GM19043 (cell line): ENCODE data around the gene TMEM150C.

Experiments used
- ATAC-seq: cut with Tn5 transposase; IDR thresholded peaks from one replicate; pipeline ENCODE4 v1.9.1; 2021; ENCODE audit warnings: low read depth; ENCODE audit not compliant: unreplicated experiment

The TMEM150C gene

DNA sequence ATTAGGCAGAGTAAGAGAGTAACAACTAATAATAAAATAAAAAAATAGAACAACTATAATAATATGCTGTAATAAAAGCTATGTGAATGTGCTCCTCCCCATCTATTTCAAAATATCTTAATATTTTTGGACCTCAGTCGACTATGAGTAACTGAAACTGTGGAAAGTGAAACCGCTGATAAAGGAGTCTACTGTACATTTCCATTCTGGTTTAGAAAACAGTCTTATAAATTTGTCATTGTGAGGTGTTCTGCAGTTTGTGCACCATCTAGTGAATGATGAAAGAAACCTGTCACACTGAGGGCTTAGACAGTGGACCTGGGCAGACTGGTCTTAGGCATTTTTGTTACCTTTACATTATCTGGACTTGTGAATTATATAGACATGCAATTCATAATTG lies 42.0 kb downstream of the TMEM150C start:
- no peak for ATAC-seq

DNA sequence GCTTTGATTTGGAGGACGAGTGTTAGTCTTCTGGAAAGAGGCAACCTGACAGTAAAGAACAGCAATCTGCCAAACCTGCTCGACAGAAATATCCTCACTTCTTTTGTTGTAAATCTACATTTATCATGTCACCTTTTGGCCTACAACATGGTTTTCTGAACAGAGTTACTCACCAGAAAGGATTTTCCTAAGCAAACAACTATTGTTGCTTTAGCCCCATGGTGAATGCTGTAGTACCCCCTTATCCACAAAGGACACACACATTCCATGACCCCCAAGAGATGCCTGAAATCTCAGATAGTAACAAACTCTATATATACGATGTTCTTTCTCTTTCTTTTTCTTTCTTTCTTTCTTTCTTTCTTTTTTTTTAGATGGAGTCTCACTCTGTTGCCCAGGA lies 42.7 kb downstream of the TMEM150C start:
- no peak for ATAC-seq

DNA sequence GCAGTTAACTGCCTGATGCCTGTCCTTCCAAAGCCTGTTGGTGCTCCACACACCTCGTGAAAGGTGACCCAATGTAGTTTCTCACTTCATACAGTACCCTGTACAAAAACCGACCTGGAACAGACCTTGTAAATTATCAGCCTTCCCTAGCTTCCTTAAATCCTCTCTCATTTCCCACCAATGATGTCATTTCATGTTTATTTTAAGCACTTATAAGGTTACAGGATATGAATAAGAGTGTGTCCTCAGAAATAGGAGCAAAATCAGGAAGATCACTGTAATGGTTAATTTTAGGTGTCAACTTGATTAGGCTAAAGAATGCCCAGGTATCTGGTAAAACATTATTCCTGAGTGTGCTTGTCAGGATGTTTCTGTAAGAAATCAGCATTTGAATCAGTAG lies 44.7 kb downstream of the TMEM150C start:
- no peak for ATAC-seq

GRCh38 chr4:82515705-82516104 lies 46.1 kb downstream of the TMEM150C start:
- no peak for ATAC-seq

DNA sequence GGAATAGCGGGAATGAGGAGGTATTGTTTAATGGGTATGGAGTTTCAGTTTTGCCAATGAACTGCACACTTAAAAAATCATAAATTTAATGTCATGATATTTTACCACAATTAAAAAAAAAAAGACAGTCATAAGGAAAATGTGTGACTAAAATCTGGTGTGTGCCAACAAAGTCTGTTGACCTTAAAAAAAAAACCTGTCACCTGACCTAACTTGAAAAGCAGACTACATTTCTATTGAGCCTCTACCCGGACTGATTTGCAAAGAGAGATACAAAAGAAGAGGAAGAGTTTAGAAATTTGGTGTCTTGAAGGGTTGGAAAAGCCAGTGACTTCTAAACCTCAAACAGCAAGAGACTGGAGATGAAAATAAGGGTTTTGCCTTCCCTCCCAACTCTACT lies 48.4 kb downstream of the TMEM150C start:
- no peak for ATAC-seq

GRCh38 chr4:82510216-82510615 lies 51.6 kb downstream of the TMEM150C start:
- ATAC-seq, result no peak

DNA sequence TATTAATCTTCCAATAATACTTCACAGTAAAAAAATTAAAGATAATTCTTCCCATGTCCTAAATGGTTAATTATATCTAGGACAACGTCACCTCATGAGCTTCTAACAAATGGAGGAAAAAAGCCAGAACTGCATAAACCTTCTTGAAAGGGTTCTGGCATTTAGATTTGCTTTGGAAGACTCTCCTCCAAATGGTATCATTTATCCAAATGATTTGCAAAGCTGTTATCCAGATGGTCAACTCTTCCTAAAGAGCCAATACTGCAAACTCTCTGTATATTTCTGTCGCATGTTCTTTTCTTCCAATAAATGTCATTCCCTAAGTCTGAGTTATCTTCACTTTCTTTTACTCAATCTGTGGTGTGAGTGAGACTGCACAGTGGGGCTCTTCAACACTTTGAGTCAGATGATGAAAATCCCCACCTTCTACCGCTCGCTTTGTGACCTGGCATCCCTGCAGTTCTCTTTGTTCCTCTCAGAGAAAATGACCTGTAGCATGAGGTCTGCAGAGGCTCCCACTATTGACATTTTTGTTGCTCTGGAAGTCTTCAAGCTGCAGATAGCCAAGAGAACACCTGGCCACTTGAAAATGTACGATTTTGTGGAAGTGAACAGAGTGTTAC lies 52.9 kb downstream of the TMEM150C start:
- ATAC-seq, result no peak

GRCh38 chr4:82508011-82508410 lies 53.8 kb downstream of the TMEM150C start:
- ATAC-seq, result no peak

DNA sequence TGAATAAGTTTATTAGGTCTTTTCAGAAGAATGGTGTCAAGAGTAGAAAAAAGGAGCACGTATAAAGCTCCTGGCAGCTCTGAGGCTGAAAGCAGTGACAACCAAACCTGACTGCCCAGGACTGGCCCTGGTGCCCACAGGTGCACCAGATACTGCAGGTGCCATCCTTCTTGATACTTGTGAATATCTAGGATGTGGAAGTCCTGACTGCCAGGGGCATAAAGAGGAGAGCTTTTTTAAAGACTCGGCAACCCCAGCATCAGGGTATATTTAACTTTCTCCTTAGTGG lies 60.7 kb downstream of the TMEM150C start:
- ATAC-seq, result no peak

- no peak for ATAC-seq
Observed at GRCh38 chr4:82500435-82501153, 61.2 kb downstream of the TMEM150C start.

- no peak for ATAC-seq
Observed at GRCh38 chr4:82499738-82500434, 61.9 kb downstream of the TMEM150C start.

- no peak for ATAC-seq
Observed at GRCh38 chr4:82496349-82496748, 65.4 kb downstream of the TMEM150C start.

- no peak for ATAC-seq
Observed at GRCh38 chr4:82495666-82496065, 66.1 kb downstream of the TMEM150C start.

GRCh38 chr4:82493721-82494425 lies 67.9 kb downstream of the TMEM150C start:
- no peak for ATAC-seq

GRCh38 chr4:82491251-82491960 lies 70.4 kb downstream of the TMEM150C start:
- no peak for ATAC-seq

- ATAC-seq, result no peak
Observed at GRCh38 chr4:82489987-82490386, 71.8 kb downstream of the TMEM150C start.

DNA sequence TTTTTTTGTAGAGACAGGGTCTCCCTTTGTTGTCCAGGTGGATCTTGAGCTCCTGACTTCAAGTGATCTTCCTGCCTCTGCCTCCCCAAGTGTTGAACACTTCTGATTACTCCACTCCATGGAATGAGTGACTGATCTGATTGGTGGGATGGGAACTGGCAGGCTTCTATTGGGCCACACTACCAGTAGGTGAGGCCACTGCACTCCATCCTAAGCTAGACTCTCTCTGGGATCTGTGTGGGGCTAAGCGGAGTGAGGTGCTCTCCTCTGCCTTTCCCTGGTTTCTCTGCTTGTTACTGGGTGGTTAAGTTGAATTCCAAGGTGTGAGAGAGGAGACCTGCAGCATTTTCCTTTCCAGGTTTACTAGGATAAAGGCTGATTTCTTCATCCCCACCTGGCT lies 72.7 kb downstream of the TMEM150C start:
- no peak for ATAC-seq

DNA sequence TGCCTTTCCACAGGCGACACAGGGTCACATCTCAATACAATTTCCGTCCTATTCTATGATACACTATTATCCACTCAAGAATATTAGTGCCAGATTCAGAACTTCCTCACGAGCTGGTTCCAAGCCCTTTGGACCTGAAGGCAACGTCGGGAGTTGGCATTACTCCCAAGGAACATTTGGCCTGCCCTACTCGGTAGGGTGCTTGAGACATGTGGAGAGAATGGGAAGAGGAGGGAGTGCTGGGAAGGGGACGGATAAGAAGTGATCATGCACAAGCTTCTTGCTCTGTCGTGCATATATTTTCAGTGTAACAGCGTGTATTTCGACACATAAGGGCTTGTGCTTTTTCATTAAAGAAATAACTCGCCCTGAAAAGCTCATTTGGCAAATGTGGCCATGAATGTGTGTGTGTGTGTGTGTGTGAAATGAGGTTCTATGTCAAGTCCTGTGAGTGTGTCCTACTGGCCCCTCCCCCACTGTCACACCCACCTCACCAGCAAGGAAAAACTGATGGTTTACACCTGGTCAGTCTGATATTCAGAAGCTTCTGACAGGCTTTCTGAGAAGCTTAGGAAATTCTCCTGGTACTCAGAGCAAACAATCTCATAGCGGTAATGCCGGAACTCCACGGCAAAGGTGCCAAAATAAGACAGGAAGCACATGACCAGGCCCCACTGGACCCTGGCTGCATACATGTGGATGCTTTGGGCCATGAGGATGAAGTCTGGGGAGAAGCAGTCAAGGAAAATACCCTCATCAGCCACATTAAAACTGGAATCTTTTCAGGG lies 76.6 kb downstream of the TMEM150C start:
- ATAC-seq, result no peak

DNA sequence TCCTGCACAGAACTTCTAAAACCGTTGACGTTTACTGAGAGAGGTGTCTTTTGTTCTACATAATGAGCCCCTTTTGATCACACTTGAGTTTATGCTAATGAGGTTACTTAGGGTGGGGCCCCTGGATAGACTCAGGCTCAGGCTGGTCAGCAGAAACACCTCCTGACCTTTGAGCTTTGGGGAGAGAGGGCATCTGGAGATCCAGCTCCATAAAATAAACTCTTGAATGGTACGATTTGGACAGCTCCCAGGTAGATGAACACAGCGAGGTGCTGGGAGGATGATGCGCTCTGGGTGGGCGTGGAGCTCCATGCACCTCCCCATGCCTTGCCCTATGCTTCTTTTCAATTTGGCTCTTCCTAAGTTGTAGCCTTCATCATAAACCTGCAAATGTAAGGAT lies 79.4 kb downstream of the TMEM150C start:
- no peak for ATAC-seq

DNA sequence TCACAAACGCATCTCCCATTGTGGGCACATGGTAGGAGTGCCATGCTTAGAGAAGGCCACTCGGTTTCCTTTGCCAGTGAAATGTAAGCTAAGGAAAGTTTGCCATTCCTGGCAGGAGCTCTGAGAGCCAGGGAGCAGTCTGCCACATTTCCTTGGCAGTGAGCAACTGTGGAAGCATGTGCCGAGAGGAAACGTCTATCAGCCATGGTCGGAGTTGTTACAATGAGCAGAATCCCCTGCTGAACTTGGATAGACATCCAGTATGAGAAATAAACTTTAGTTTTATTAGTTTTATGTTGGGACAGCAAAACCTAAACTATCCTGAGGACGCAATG lies 80.3 kb downstream of the TMEM150C start:
- no peak for ATAC-seq
